Measurements from ENCODE around the gene OTOP2.
A peak's percentile ranks its signal among the peaks of the same experiment; 100 is the strongest.

The OTOP2 gene, protein sequence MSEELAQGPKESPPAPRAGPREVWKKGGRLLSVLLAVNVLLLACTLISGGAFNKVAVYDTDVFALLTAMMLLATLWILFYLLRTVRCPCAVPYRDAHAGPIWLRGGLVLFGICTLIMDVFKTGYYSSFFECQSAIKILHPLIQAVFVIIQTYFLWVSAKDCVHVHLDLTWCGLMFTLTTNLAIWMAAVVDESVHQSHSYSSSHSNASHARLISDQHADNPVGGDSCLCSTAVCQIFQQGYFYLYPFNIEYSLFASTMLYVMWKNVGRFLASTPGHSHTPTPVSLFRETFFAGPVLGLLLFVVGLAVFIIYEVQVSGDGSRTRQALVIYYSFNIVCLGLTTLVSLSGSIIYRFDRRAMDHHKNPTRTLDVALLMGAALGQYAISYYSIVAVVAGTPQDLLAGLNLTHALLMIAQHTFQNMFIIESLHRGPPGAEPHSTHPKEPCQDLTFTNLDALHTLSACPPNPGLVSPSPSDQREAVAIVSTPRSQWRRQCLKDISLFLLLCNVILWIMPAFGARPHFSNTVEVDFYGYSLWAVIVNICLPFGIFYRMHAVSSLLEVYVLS

GRCh38 chr17:74924250-74924948, at the start of gene OTOP2:
Gene OTOP2 (plus strand): TSS chr17:74924273. CDS start chr17:74924633, 360 bp downstream.
- DNase-seq: peak in 1 of 2 experiments; percentile 56

- DNase-seq: no peak
These were observed 49.4 kb upstream of the OTOP2 start for GRCh38 chr17:74874615-74875037.

DNA sequence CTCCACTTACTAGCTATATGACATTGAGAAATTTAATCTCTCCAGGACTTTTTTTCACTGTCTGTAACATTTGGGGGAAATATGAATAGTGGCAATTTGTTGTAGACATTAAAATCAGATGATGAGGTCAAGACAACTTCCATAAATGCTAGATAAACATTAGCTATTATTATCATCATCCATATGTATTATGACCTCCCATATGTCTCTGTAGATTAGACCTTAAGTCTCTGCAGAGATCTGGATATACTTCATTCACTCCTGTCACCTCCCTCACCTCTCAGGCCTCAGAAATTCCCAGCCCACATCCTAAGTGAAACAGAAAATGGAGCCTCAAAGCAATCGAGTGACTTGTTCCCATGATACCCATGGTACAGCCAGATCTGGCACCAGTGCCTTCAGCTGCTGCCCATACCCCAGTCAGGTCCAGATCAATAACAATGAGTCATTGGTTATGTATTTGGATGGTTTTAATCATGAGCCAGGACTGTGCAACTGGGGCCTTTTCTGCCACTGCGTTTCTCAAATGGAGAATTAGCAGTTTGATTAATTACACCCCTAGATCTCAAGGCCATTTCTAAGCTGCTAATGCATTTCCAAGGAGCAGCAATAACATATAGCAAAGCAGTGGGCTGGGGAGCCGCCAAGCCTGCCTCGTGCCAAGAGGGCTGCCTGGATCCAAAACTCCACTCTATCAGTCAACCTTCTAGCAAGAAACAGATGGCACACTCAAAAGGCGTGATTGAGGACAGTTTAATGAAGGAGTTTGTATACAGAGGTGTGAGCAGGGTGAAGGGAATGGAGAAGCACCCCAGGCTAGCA, 48.7 kb upstream of the OTOP2 start:
- peak; percentile 68 to 78 for DNase-seq

- DNase-seq: no peak
These were observed 48.0 kb upstream of the OTOP2 start for GRCh38 chr17:74875977-74876593.

DNA sequence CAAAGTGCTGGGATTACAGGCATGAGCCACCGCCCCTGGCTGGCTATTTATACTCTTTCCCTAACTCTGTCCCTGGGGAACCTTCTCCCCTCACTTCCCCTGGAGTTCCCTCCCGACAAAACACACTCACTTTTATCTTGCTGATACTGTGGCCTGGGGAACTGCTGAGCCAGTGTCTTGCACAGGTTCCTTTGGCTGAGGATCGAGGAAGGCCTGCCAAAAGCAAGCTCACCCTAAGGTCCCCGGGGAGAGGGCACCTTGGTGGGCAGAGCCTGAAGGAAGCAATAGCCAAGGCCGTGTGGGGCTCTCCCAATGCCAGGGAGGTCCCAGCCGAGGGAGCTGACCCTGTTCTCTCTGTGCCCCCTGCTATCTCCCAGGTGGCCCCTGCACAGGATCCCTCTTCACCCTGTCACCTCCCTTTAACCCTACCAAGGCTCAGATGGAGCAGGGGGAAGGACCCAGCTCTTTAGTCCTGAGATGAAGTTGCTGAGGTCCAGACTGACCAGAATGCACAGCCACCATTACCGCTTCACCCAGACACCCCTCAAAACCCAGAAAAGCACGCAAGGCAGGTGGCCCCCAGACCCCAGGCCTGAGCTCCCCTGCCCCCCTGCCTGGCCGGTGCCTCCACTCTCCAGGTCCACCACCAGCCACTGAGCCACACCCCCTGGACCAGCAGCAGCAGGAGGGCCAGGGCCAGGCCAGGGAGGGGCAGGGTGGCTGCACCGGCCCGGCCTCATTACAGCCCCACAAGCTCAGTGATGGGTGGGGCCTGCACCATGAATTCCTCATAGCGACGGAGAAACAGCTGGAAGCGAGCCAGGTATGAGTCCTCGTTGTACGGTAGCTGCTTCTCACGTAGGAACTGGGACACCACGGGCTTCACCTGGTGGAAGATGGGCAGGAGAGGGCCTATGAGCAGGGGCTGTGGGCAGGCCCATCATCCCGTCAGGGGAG, 46.2 kb upstream of the OTOP2 start:
- DNase-seq: no peak

GRCh38 chr17:74878658-74879057, 45.4 kb upstream of the OTOP2 start:
- no peak for DNase-seq

DNA sequence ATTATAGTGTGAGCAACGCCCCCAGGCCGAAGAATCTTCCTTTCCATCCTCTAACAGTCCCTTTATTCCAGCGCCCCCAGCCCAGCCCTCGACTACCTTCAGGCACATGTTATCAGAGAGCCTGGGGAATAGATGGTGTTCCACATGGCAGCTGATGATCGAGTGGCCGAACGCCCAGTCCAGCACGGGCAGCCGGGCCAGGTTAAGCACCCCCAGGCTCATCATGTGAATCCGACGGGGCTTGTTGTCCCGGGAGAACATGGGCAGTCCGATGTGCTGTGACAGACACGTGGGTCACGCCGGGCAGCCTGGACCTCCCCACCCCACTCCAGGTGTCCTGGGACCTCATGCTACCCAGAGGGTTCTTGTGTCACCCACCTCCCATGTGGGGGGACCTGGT, 44.8 kb upstream of the OTOP2 start:
- DNase-seq: no peak

DNA sequence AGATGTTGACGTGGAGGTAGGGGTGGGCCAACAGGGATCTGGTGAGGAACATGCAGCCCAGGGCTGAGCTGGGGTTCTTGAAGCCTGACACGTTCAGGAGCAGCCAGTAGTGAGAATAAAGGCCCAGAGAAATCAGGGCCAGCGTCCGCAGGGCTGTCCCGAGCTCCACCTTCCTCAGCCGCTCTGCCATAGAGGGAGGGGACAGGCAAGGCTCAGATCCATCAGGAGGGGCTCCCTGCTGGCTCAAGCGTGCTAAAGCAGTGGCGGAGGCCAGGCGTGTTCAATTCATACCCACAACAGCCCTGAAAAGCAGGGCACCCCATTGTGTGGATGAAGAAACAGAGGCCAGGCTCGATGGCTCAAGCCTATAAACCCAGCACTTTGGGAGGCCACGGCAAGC, 43.0 kb upstream of the OTOP2 start:
- no peak for DNase-seq

DNA sequence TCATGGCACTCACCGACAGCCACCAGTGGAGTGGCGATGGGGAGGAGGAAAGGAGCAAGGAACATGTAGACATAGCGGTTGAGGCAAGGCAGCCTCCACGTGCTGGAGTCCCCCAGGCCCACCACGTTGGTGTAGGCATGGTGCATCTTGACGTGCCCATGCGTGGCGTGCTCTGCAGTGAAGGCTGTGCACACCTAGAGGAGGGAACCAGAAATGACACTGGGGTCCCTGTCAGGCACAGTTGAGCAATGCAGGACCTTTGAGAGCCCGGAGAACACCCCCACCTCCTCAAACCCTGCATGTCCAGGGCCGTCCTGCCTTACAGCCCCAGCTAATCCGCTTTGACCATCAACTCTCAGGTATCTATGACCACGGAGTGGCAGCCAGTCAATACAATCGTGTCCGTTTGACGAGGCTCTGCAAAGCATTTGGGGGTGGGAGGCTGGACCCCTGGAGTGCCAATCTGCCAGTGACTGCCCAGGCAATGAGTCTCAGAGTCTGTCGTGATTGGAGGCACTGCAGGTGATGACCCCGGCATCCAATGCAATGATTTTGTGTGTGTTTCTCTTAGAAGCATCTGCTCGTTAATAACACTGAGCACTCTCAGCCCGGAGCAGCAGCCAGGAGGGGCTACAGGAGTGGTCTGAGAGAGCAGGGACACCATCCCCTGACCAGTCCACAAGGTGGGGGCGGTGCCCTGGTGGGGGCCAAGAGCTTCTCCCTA, 41.4 kb upstream of the OTOP2 start:
- DNase-seq: no peak

DNA sequence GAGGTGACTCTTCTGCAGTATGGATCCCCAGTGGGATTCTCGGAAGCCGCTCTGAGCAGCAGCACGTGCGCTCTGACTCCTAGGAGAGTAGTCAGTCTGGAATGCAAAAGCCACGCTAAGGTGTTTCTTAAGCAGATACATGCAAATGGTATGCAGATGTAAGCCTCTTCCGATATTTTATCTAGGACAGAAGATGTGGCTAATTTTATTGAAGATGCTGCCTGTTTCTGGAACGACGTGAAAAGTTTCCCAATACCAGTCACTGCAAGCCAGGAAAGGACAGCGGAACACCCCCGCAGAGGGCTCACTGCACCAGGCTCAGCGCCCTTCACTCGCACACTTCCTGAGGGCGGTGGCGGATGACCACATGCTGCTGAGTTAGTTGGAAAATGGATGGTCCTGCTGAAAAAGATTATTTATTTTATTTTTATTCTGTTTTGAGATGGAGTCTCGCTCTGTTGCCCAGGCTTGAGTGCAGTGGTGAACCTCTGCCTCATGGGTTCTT, 40.8 kb upstream of the OTOP2 start:
- no peak for DNase-seq

DNA sequence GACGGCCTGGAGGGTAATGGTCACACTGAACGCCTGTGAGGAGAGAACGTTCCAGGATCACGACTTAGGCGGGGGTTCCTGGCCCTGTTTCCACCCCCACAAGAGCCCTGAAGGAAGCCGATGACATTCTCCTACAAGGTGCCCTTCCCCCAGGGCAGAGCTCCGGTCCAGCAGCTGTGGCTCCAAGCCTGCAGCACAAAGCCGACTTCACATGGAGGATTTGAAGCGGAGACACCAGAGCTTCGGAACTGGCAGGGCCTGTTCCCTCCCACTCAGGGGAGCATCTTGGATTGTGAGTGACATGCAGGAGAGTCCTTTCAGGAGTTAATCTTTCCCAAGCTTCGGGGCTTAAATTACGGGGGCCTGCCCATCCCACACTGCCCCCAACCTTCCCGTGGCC, 35.6 kb upstream of the OTOP2 start:
- DNase-seq: peak in 1 of 2 experiments; percentile 51

- no peak for DNase-seq
These were observed 33.5 kb upstream of the OTOP2 start for GRCh38 chr17:74890554-74890953.

DNA sequence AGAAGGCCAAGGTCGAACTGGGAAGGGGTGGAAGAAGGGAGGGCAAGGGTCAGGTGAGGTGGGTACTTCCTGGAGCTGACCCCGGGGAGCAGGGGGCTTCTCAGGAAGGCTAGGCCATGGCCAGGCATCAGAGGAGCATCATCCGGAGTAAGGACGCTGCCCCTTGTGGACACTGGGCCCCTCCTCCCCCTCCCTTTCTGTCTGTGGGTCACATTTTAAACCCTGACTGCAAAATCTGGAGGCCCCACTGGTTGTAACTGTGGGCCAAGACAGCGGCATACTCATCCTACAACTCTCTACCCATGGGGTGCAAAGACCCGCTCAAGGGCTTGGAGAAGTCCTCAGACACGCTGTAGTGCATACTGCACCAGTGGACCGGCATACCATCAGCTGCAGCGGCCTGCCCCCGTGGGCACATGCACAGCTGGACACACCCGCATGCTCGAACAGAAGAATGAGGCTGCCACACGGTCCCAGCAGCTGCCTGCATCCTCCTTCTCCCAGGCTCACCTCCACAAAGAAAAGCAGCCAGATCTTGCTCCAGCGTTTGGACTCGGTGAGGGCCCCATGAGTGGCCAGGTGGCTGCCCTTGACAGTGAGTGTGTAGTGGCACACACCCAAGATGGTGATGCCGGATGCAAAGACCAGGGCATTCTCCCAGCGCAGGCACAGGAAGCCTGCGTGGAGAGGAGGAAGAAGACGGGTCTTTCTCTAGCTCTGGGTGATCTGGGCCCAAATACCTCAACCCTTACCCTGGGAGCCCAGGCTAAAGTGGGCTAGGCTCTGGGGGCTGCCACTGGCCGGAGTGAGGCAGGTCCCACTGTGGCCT, 31.8 kb upstream of the OTOP2 start:
- peak in 1 of 2 experiments; percentile 59 for DNase-seq

DNA sequence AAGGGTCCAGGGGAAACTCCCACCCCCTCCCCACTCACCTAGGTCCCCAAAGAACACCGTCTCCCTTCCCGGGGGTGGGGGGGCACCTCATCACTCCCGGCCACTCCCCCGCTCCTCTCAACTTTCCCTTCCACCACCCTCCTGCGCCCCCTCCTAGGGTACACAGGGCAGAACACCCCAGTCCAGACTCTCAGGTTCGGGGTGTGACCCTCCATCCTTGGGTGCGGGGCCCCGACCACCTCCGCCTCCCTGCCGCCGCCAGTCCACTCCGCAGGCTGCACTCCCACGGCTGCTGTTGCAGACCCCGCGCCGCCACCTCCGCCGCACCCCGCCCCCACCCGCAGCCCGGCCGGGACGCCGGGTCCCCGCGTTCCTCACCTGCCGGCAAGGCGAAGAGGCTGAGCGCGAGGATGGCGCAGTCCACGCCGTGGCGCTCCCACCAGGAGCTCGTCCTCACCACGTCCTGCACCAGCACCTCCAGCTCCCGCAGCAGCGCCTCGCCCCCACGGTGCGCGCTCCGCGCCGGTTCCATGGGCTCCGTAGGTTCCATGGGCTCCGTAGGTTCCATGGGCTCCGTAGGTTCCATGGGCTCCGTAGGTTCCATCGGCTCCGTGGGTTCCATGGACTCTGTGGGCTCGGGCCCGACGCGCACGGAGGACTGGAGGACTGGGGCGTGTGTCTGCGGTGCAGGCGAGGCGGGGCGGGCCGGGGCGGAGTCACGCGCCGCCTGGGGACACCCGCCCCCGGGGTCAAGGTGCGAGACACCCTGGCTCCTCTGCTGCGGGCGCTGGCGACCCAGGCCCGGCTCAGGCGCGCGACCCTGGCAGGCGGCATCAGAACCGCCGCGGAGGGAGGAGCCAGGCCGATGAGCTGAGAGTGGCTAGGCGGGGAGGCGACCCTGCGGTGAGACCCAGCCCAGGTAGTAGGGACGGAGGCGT, 30.8 kb upstream of the OTOP2 start, which contains the start of gene FADS6:
Gene FADS6 (minus strand): TSS at position 660 of the 938 bp plus-strand sequence. CDS start 38 bp downstream, at position 622.
- no peak for DNase-seq

- DNase-seq: peak in 1 of 2 experiments; percentile 29
These were observed 30.0 kb upstream of the OTOP2 start for GRCh38 chr17:74893936-74894671.

- no peak for DNase-seq
These were observed 25.6 kb upstream of the OTOP2 start for GRCh38 chr17:74898376-74898946.

DNA sequence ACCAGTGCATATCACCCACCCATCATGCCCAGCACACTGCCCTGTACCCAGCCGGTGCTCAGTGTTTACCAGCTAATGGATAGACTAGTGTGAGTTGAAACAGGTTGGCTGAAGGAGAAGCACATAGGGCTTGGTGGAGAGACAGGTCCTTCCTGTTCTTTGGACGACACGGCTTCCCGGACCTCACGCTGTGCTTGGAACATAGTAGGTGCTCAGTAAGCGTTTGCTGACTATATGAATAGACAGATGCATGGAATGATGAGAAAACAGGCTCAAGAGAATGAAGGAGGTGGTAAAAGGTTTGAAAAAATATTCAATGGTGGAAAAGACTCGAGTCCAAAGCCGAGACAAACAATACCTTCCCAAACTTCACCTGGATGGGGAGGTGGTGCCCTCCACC, 23.9 kb upstream of the OTOP2 start:
- DNase-seq: no peak

All from NCI-H524 (cell line).